Lung (tissue), 12 donors: ENCODE data around the gene SLC25A21. TPM values are rescaled to one million over a fixed set of nuclear protein-coding genes. Genes with fewer than 3 reads are reported as not detected.

ENCODE experiments used
- ATAC-seq: fragments of 200-7000 bp; cut with Tn5 transposase; one replicate; pipeline ENCODE4 v1.9.1; 2020; ENCODE audit warnings: moderate number of reproducible peaks; ENCODE audit not compliant: insufficient read depth, low FRiP score
- DNase-seq, 3 donors: peaks; one replicate each; pipeline ENCODE4 v3.0.0-alpha.2; 2013 to 2017
- H3K27ac ChIP-seq, 2 donors: one replicate each; pipeline ENCODE4 v1.5.1; 2013; ENCODE audit warnings: mild to moderate bottlenecking in 2 of 2, moderate library complexity in 2 of 2, control low read depth in 1 of 2, inconsistent platforms in 1 of 2, low read depth in 1 of 2, low read length in 1 of 2
- H3K27me3 ChIP-seq, 3 donors: one replicate each; pipeline ENCODE4 v1.5.1; 2013; ENCODE audit warnings: low read length in 2 of 3; ENCODE audit not compliant: control insufficient read depth in 3 of 3, insufficient read depth in 3 of 3
- H3K36me3 ChIP-seq, 4 donors: one replicate each; pipeline ENCODE4 v1.5.1; 2013; ENCODE audit warnings: low read length in 4 of 4, mild to moderate bottlenecking in 1 of 4, moderate library complexity in 1 of 4; ENCODE audit not compliant: control insufficient read depth in 4 of 4, insufficient read depth in 4 of 4
- H3K4me1 ChIP-seq, 5 donors: one replicate each; pipeline ENCODE4 v1.5.1; 2013; ENCODE audit warnings: low read length in 5 of 5, mild to moderate bottlenecking in 2 of 5, moderate library complexity in 1 of 5; ENCODE audit not compliant: control insufficient read depth in 5 of 5, insufficient read depth in 5 of 5
- H3K4me3 ChIP-seq: one replicate; pipeline ENCODE4 v1.5.1; 2013; ENCODE audit warnings: mild to moderate bottlenecking, control low read depth, moderate library complexity
- H3K9ac ChIP-seq, 2 donors: one replicate each; pipeline ENCODE4 v1.5.1; 2013; ENCODE audit warnings: low read length in 2 of 2, control low read depth in 1 of 2; ENCODE audit not compliant: insufficient read depth in 1 of 2
- H3K9me3 ChIP-seq, 4 donors: one replicate each; pipeline ENCODE4 v1.5.1; 2013; ENCODE audit warnings: low read length in 3 of 4, mild to moderate bottlenecking in 1 of 4, moderate library complexity in 1 of 4; ENCODE audit not compliant: control insufficient read depth in 4 of 4, insufficient read depth in 3 of 4
- CTCF ChIP-seq: IDR thresholded peaks from 2 replicates; pipeline ENCODE4 v1.5.1; 2012; ENCODE audit warnings: mild to moderate bottlenecking; ENCODE audit errors: control extremely low read depth, extremely low read depth
- WGBS, 2 donors: extraction: QIAGEN DNeasy Blood & Tissue Kit; methylation state at CpG; one replicate each; pipeline ENCODE4 v1.1.7; 2013; 5-methylcytosine and 5-hydroxymethylcytosine counted together
- polyA plus RNA-seq, 2 donors: library from polyadenylated mRNA; stranded (reverse); fragments of 200-250 nt; gene quantifications; one replicate each; pipeline ENCODE4 v1.2.1, GENCODE V29; 2013
- total RNA-seq, 2 donors: library from RNA; depleted of rRNA in 1 of 2; stranded (reverse); fragments of >200 nt in 1 of 2; gene quantifications; one replicate each; pipeline ENCODE4 v1.2.1, GENCODE V29; 2014 to 2021
- donor health status: control.
- donor health status: control.
- donor health status: Bipolar disorder and iron deficiency.
- donor health status: healthy.
- donor health status: DM: yes; HTN: yes; CAD: no.

SLC25A21 gene
- total and polyA plus RNA-seq, 4 donors = 0.23 to 2.6 (median 0.42) TPM

GRCh38 chr14:36975834-36976233, 196.6 kb downstream of the SLC25A21 start:
- no peaks in the 10 kb centered on the region for H3K4me1 ChIP-seq
- H3K9me3 ChIP-seq = no peaks in the 10 kb centered on the region
- TF ChIP-seq CTCF = no peak
- 69% methylated on average over 3 of the region's 3 CpGs for WGBS, 2 donors
- no peak for ATAC-seq
- peak in 1 of 3 donors; percentile 3 for DNase-seq
- H3K27ac ChIP-seq = no peak overlapping the region
- no peaks in the 10 kb centered on the region for H3K27me3 ChIP-seq
- no peak overlapping the region for H3K4me3 ChIP-seq
- H3K36me3 ChIP-seq = no peaks in the 10 kb centered on the region
- H3K9ac ChIP-seq = no peak overlapping the region

GRCh38 chr14:36974985-36975384, 197.4 kb downstream of the SLC25A21 start:
- DNase-seq (no peak), ATAC-seq (no peak)
- H3K36me3 ChIP-seq = no peaks in the 10 kb centered on the region
- H3K9ac ChIP-seq = no peak overlapping the region
- H3K4me3 ChIP-seq = no peak overlapping the region
- no peak for TF ChIP-seq CTCF
- no peaks in the 10 kb centered on the region for H3K27me3 ChIP-seq
- no peaks in the 10 kb centered on the region for H3K4me1 ChIP-seq
- WGBS, 2 donors = 72 to 75% methylated on average over 2 of the region's 2 CpGs
- H3K27ac ChIP-seq = no peak overlapping the region
- no peaks in the 10 kb centered on the region for H3K9me3 ChIP-seq

- H3K4me3 ChIP-seq = no peak overlapping the region
- H3K4me1 ChIP-seq = no peaks in the 10 kb centered on the region
- H3K27ac ChIP-seq = no peak overlapping the region
- H3K9ac ChIP-seq = no peak overlapping the region
- H3K36me3 ChIP-seq = no peaks in the 10 kb centered on the region
- no peak for TF ChIP-seq CTCF
- no peaks in the 10 kb centered on the region for H3K27me3 ChIP-seq
- WGBS, 2 donors = 24 to 46% methylated on average over 1 of the region's 1 CpG
- H3K9me3 ChIP-seq = no peaks in the 10 kb centered on the region
- peak; percentile 65 for ATAC-seq
- no peak for DNase-seq
These were observed 198.5 kb downstream of the SLC25A21 start for GRCh38 chr14:36973806-36974442.

GRCh38 chr14:36971263-36971855, 201.0 kb downstream of the SLC25A21 start:
- Histone ChIP-seq H3K27me3 (no peaks in the 10 kb centered on the region), H3K4me3 (no peak overlapping the region), H3K27ac (no peak overlapping the region), H3K9ac (no peak overlapping the region), H3K36me3 (no peaks in the 10 kb centered on the region), H3K9me3 (no peaks in the 10 kb centered on the region), H3K4me1 (no peaks in the 10 kb centered on the region)
- 94 to 95% methylated on average over 9 of the region's 9 CpGs for WGBS, 2 donors
- no peak for TF ChIP-seq CTCF
- ATAC-seq = no peak
- no peak for DNase-seq
